AG10803 (cell line): ENCODE data around the gene CCDC157.

Source experiments
- DNase-seq: peaks from one replicate; pipeline ENCODE4 v3.0.0; 2010; ENCODE audit warnings: low read depth
- H3K4me3 ChIP-seq: 2 replicates; pipeline ENCODE4 v1.5.1; 2011; ENCODE audit warnings: mild to moderate bottlenecking, low read length, control low read depth
- TF ChIP-seq, protein P1 (sequence below): conservative IDR thresholded peaks from 2 replicates; pipeline ENCODE4 v1.5.1; 2011; ENCODE audit warnings: mild to moderate bottlenecking, low read length, control low read depth, inconsistent platforms

The CCDC157 gene

DNA sequence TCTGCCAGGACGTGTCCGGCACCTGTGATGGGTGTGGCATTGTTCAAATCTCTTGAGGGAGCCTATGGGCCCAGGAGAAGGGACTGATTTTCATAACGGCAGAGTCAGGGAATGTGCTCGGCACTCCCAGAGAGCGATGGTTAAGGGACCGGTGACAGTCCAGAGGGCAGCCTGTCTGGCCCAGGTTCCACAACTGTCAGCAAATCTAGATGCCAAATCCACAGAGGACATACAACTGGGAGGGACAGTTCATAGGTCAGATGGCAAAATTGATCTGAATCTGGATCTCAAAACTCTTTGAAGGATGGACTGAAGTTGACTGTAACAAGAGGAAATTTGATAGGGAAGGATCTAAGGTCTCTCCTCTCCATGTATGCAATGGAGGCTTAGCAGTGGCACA, 47.5 kb downstream of the CCDC157 start:
- no peak for DNase-seq
- no peak overlapping the region for H3K4me3 ChIP-seq
- TF ChIP-seq, protein P1, sequence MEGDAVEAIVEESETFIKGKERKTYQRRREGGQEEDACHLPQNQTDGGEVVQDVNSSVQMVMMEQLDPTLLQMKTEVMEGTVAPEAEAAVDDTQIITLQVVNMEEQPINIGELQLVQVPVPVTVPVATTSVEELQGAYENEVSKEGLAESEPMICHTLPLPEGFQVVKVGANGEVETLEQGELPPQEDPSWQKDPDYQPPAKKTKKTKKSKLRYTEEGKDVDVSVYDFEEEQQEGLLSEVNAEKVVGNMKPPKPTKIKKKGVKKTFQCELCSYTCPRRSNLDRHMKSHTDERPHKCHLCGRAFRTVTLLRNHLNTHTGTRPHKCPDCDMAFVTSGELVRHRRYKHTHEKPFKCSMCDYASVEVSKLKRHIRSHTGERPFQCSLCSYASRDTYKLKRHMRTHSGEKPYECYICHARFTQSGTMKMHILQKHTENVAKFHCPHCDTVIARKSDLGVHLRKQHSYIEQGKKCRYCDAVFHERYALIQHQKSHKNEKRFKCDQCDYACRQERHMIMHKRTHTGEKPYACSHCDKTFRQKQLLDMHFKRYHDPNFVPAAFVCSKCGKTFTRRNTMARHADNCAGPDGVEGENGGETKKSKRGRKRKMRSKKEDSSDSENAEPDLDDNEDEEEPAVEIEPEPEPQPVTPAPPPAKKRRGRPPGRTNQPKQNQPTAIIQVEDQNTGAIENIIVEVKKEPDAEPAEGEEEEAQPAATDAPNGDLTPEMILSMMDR: no peak

DNA sequence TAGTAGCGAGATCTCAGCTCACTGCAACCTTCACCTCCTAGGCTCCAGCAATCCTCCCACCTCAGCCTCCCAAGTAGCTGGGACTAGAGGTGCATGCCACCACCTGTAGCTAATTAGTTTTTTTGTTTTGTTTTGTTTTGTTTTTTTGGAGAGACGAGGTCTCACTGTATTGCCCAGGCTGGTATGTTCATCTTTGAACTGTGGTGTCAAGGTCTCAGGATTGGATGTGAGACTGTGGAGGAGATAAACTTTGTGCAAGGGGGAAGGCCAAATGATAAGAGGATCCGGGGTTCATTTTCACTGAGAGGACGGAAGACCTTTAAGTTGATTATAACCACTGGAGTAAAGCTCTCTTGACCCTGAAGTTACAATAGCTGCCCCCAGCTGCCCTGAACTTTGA, 48.9 kb downstream of the CCDC157 start:
- no peak overlapping the region for H3K4me3 ChIP-seq
- TF ChIP-seq, protein P1: no peak
- no peak for DNase-seq

- no peak for DNase-seq
- TF ChIP-seq, protein P1: no peak
- no peak overlapping the region for H3K4me3 ChIP-seq
Observed at GRCh38 chr22:30406400-30406799, 49.6 kb downstream of the CCDC157 start.

GRCh38 chr22:30408388-30409102, 51.7 kb downstream of the CCDC157 start:
- no peak overlapping the region for H3K4me3 ChIP-seq
- DNase-seq: peak; percentile 46
- TF ChIP-seq, protein P1: no peak

DNA sequence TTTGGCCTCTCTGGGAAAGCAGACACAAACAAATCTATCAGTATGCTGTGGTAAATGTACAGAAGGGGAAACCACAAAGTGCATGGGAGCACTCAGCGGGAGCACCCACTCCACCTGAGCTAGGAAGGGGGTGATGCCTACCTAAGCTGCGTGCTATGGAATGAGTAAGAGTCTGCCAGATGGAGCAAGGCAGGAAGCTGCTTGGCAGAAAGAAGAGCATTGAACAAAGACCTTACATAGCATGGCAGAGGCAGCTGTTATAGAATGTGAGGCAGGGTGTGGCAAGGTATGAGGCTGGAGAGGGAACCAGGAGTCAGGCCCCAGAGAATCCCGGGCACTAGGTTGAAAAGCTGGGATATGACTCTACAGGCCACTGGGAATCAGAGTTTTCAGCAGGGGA, 55.0 kb downstream of the CCDC157 start:
- TF ChIP-seq, protein P1: no peak
- no peak overlapping the region for H3K4me3 ChIP-seq
- DNase-seq: no peak

GRCh38 chr22:30413001-30413400, 56.2 kb downstream of the CCDC157 start:
- TF ChIP-seq, protein P1: no peak
- no peak overlapping the region for H3K4me3 ChIP-seq
- no peak for DNase-seq

DNA sequence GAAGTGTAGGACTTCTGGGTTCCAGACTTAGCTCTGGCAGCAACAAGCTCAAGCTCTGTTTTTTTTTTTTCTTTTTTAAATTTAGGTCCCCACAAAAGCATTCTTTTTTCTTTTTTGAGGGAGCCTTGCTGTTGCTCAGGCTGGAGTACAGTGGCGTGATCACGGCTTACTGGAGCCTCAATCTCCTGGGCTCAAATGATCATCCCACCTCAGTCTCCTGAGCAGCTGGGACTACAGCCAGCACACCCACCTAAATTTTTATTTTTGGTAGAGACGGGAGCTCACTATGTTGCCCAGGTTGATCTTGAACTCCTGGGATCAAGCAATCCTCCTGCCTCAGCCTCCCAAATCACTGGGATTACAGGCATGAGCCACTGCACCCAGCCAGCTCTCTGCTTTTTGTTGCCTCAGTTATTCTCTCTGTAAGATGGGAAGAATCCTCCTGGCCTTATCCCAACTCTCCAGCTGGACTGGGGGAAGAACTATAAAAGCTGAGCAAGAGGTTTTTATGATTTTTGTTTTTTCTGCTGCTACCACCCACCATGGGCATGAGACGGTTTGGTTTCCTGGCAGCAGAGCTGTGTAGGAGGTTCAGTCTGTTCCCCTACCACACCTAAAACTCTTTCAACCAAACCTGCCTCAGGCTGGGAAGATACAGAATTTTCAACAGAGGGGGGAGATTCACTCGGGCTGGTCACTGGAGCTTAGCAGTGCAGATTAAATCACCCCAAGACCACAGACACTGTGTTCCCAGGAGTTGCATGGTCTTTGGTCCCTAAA, 57.1 kb downstream of the CCDC157 start:
- TF ChIP-seq, protein P1: no peak
- no peak for DNase-seq
- H3K4me3 ChIP-seq: no peak overlapping the region
